Frontal cortex (tissue), 1 donor: ENCODE results near the gene ZXDC. TPM values are rescaled to one million over a fixed set of nuclear protein-coding genes. Genes with fewer than 3 reads are reported as not detected.

ENCODE experiments used
- total RNA-seq: library from RNA; depleted of rRNA; stranded (reverse); fragments of >200 nt; gene quantifications from one replicate; pipeline ENCODE4 v1.2.3, GENCODE V29; 2014

Gene ZXDC
- total RNA-seq, 1 donor from 2014 or later, result 36.3 TPM

Other genes starting within 250 kb of the ZXDC start
- 2.0 TPM for gene KLF15, start 118.5 kb downstream of the ZXDC start, total RNA-seq
- gene CFAP100, start 81.0 kb downstream of the ZXDC start, total RNA-seq, result 3.7 TPM
- gene UROC1, start 41.9 kb upstream of the ZXDC start, total RNA-seq, result not detected
- gene CHST13, start 48.3 kb upstream of the ZXDC start, total RNA-seq, result under 0.01 TPM
- gene C3orf22, start 83.0 kb upstream of the ZXDC start, total RNA-seq, result not detected
- gene TXNRD3, start 179.2 kb upstream of the ZXDC start, total RNA-seq, result 19.2 TPM
- 33.8 TPM for gene CHCHD6, start 228.3 kb upstream of the ZXDC start, total RNA-seq